Fibroblast of skin of scalp (primary cell): ENCODE measurements around the gene PLCB1.
"Not testable (repeated sequence)": the region's sequence is repeated elsewhere in the genome, so short reads cannot be mapped to it uniquely, and the experiment has no call there.

Source experiments
- DNase-seq: peaks from one replicate; pipeline ENCODE4 v3.0.0-alpha.2; 2013

Gene PLCB1

GRCh38 chr20:8408587-8409307 is 276.7 kb downstream of the PLCB1 start:
- DNase-seq = no peak

GRCh38 chr20:8413691-8414090 is 281.6 kb downstream of the PLCB1 start:
- no peak for DNase-seq

GRCh38 chr20:8414586-8415274 is 282.7 kb downstream of the PLCB1 start:
- DNase-seq = peak; percentile 66

GRCh38 chr20:8421981-8422380 is 289.9 kb downstream of the PLCB1 start:
- no peak for DNase-seq

- DNase-seq = no peak
Observed at GRCh38 chr20:8423482-8423881, 291.4 kb downstream of the PLCB1 start.

GRCh38 chr20:8424010-8424409 is 291.9 kb downstream of the PLCB1 start:
- peak; percentile 50 for DNase-seq

GRCh38 chr20:8425016-8425415 is 292.9 kb downstream of the PLCB1 start:
- DNase-seq = no peak

GRCh38 chr20:8425802-8426201 is 293.7 kb downstream of the PLCB1 start:
- no peak for DNase-seq

- no peak for DNase-seq
Observed at GRCh38 chr20:8427419-8428040, 295.5 kb downstream of the PLCB1 start.

- no peak for DNase-seq
Observed at GRCh38 chr20:8428988-8429387, 296.9 kb downstream of the PLCB1 start.

- peak; percentile 31 for DNase-seq
Observed at GRCh38 chr20:8431538-8432434, 299.7 kb downstream of the PLCB1 start.

GRCh38 chr20:8432435-8433148 is 300.5 kb downstream of the PLCB1 start:
- no peak for DNase-seq

GRCh38 chr20:8433291-8433690 is 301.2 kb downstream of the PLCB1 start:
- no peak for DNase-seq

GRCh38 chr20:8434326-8434876 is 302.3 kb downstream of the PLCB1 start:
- DNase-seq = no peak

GRCh38 chr20:8435285-8436035 is 303.4 kb downstream of the PLCB1 start:
- DNase-seq = no peak

GRCh38 chr20:8436938-8437337 is 304.9 kb downstream of the PLCB1 start:
- DNase-seq = not testable (repeated sequence)

- no peak for DNase-seq
Observed at GRCh38 chr20:8438748-8439147, 306.7 kb downstream of the PLCB1 start.

- no peak for DNase-seq
Observed at GRCh38 chr20:8443464-8444072, 311.5 kb downstream of the PLCB1 start.

- no peak for DNase-seq
Observed at GRCh38 chr20:8447262-8448120, 315.4 kb downstream of the PLCB1 start.
